Keratinocyte (primary cell): ENCODE data around the gene HSD17B13. TPM values are rescaled to one million over a fixed set of nuclear protein-coding genes. Genes with fewer than 3 reads are reported as not detected.

Experiments used
- DNase-seq: peaks from one replicate; pipeline ENCODE4 v3.0.0-alpha.2; 2011; ENCODE audit warnings: low read depth, missing footprints, low spot score
- FAIRE-seq: peaks from 2 replicates; lab custom pipeline; 2011; peaks lifted over from hg19 to GRCh38; lab: Jason Lieb, UNC
- H2AFZ ChIP-seq: 2 replicates; pipeline ENCODE4 v1.6.0; 2012; ENCODE audit warnings: low read length, control low read depth, inconsistent platforms; ENCODE audit not compliant: control insufficient read depth
- H3K27ac ChIP-seq: 2 replicates; pipeline ENCODE4 v1.5.1; 2011; ENCODE audit warnings: low read length; ENCODE audit not compliant: control insufficient read depth, insufficient read depth
- H3K27me3 ChIP-seq: 3 replicates; pipeline ENCODE4 v1.6.0; 2011; ENCODE audit warnings: low read length; ENCODE audit not compliant: control insufficient read depth, insufficient read depth; ENCODE audit errors: extremely low read depth
- H3K36me3 ChIP-seq, 2 experiments: 2 replicates in 1 of 2; 3 replicates in 1 of 2; pipeline ENCODE4 v1.5.1; 2011; ENCODE audit warnings: low read length in 2 of 2, mild to moderate bottlenecking in 1 of 2; ENCODE audit not compliant: control insufficient read depth in 2 of 2, insufficient read depth in 2 of 2; ENCODE audit errors: extremely low read depth in 1 of 2
- H3K4me1 ChIP-seq: 3 replicates; pipeline ENCODE4 v1.5.1; 2011; ENCODE audit warnings: low read length; ENCODE audit not compliant: control insufficient read depth, insufficient read depth; ENCODE audit errors: extremely low read depth
- H3K4me2 ChIP-seq: 3 replicates; pipeline ENCODE4 v1.6.0; 2011; ENCODE audit warnings: low read depth, low read length; ENCODE audit not compliant: control insufficient read depth, insufficient read depth; ENCODE audit errors: extremely low read depth
- H3K4me3 ChIP-seq, 3 experiments: fragments of 200-600 bp in 1 of 3; sonication (generic) in 1 of 3; 2 replicates in 2 of 3; 3 replicates in 1 of 3; pipeline ENCODE4 v1.5.1; 2011 to 2016; ENCODE audit warnings: low read length in 3 of 3, mild to moderate bottlenecking in 3 of 3, control low read depth in 2 of 3, inconsistent platforms in 1 of 3, low read depth in 1 of 3, mixed read lengths in 1 of 3, mixed run types in 1 of 3, moderate library complexity in 1 of 3; ENCODE audit not compliant: control insufficient read depth in 2 of 3, insufficient read depth in 2 of 3; ENCODE audit errors: extremely low read depth in 1 of 3
- H3K79me2 ChIP-seq: 2 replicates; pipeline ENCODE4 v1.6.0; 2012; ENCODE audit warnings: low read length; ENCODE audit not compliant: control insufficient read depth, insufficient read depth
- H3K9ac ChIP-seq: 3 replicates; pipeline ENCODE4 v1.6.0; 2011; ENCODE audit warnings: low read length; ENCODE audit not compliant: control insufficient read depth, insufficient read depth; ENCODE audit errors: extremely low read depth
- H3K9me1 ChIP-seq: 3 replicates; pipeline ENCODE4 v1.6.0; 2011; ENCODE audit warnings: low read length; ENCODE audit not compliant: control insufficient read depth, insufficient read depth; ENCODE audit errors: extremely low read depth
- H3K9me3 ChIP-seq: 2 replicates; pipeline ENCODE4 v1.5.1; 2012; ENCODE audit warnings: low read depth, low read length; ENCODE audit not compliant: control insufficient read depth
- H4K20me1 ChIP-seq: 3 replicates; pipeline ENCODE4 v1.6.0; 2011; ENCODE audit warnings: low read length; ENCODE audit not compliant: control insufficient read depth, insufficient read depth; ENCODE audit errors: extremely low read depth
- EZH2 ChIP-seq: IDR thresholded peaks from one replicate; pipeline ENCODE4 v1.6.1; 2012; ENCODE audit warnings: inconsistent platforms, mild to moderate bottlenecking, low read length, moderate library complexity
- dilution Hi-C: fragments of 300-500 bp; cut with MboI; formaldehyde crosslinking; loops from one replicate; pipeline ENCODE4 v1.7.0; 2020; ENCODE audit warnings: low sequenced_read_pairs; ENCODE audit not compliant: extremely low pct_ligation_motif_present
- polyA plus RNA-seq, 5 experiments: library from polyadenylated mRNA; depleted of rRNA in 3 of 5; stranded (reverse) in 3 of 5; stranded (forward) in 1 of 5; unstranded in 1 of 5; fragments of >200 nt; gene quantifications; 1 replicate in 1 of 5; 2 replicates in 3 of 5; 3 replicates in 1 of 5; pipeline versions ENCODE4 v1.2.1 to v1.2.3, GENCODE V29; 2011 to 2012; ENCODE audit warnings: missing spikeins in 2 of 5, low read depth in 1 of 5, low replicate concordance in 1 of 5
- TF ChIP-seq, protein P1 (sequence below), 3 experiments: IDR thresholded peaks in 1 of 3; conservative IDR thresholded peaks in 1 of 3; optimal IDR thresholded peaks in 1 of 3; 2 replicates in 2 of 3; 3 replicates in 1 of 3; pipeline versions ENCODE3 to v1.5.1; 2011; ENCODE audit warnings: low read length in 3 of 3, mild to moderate bottlenecking in 3 of 3, moderate library complexity in 2 of 3, control low read depth in 1 of 3, inconsistent platforms in 1 of 3; ENCODE audit not compliant: insufficient read depth in 2 of 3; ENCODE audit errors: extremely low read depth in 1 of 3

The HSD17B13 gene
- polyA plus RNA-seq, 1 donor (not counting 4 experiments of a cell fraction or from before 2014, with no cell fraction given): not detected

GRCh38 chr4:87366521-87367162, 44.0 kb upstream of the HSD17B13 start:
- Histone ChIP-seq H3K9me3 (no peaks in the 10 kb centered on the region), H3K9me1 (no peaks in the 10 kb centered on the region), H3K9ac (no peak overlapping the region), H3K27ac (no peak overlapping the region), H2AFZ (no peak overlapping the region), H3K4me3 (no peak overlapping the region), H3K79me2 (no peaks in the 10 kb centered on the region), H3K27me3 (no peaks in the 10 kb centered on the region), H3K4me2 (no peak overlapping the region), H3K36me3 (no peaks in the 10 kb centered on the region), H3K4me1 (no peaks in the 10 kb centered on the region), H4K20me1 (no peaks in the 10 kb centered on the region)
- no peak for FAIRE-seq
- no peak for DNase-seq
- dilution Hi-C loops: no loop called here
- no peak for TF ChIP-seq EZH2
- TF ChIP-seq, protein P1, sequence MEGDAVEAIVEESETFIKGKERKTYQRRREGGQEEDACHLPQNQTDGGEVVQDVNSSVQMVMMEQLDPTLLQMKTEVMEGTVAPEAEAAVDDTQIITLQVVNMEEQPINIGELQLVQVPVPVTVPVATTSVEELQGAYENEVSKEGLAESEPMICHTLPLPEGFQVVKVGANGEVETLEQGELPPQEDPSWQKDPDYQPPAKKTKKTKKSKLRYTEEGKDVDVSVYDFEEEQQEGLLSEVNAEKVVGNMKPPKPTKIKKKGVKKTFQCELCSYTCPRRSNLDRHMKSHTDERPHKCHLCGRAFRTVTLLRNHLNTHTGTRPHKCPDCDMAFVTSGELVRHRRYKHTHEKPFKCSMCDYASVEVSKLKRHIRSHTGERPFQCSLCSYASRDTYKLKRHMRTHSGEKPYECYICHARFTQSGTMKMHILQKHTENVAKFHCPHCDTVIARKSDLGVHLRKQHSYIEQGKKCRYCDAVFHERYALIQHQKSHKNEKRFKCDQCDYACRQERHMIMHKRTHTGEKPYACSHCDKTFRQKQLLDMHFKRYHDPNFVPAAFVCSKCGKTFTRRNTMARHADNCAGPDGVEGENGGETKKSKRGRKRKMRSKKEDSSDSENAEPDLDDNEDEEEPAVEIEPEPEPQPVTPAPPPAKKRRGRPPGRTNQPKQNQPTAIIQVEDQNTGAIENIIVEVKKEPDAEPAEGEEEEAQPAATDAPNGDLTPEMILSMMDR (optimal IDR thresholded peaks at IDR 0.05 in 1 of 3, IDR thresholded peaks at IDR 0.05 in 1 of 3, conservative IDR thresholded peaks at IDR 0.05 in 1 of 3; ENCODE audit: extremely low read depth in 1 of 3, insufficient read depth in 2 of 3, low read length in 3 of 3): no peak

DNA sequence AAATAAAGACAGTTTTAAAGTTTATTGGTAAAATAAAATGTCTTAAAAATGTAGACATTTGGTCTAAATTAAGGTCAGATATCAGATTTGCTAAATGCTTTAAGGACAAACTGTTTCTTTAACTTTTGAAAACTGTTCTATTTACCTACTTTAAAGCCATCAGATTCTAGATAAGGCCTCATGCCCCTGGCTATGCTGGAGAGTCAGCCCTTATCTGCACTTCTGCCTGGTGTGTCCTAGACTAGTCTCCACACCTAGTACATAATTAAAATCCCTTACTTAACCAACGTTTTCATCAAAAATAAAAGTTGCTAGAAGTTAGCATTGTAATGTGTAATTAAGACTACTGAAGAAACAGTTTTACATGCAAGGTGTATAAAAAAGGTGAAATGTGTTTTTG, 42.7 kb upstream of the HSD17B13 start:
- Histone ChIP-seq H3K27ac (no peak overlapping the region), H4K20me1 (no peaks in the 10 kb centered on the region), H3K36me3 (no peaks in the 10 kb centered on the region), H3K9me1 (no peaks in the 10 kb centered on the region), H3K27me3 (no peaks in the 10 kb centered on the region), H3K4me3 (no peak overlapping the region), H3K4me2 (no peak overlapping the region), H3K79me2 (no peaks in the 10 kb centered on the region), H3K9me3 (no peaks in the 10 kb centered on the region), H3K9ac (no peak overlapping the region), H3K4me1 (no peaks in the 10 kb centered on the region), H2AFZ (no peak overlapping the region)
- no peak for DNase-seq
- TF ChIP-seq EZH2: no peak
- TF ChIP-seq, protein P1 (optimal IDR thresholded peaks at IDR 0.05 in 1 of 3, IDR thresholded peaks at IDR 0.05 in 1 of 3, conservative IDR thresholded peaks at IDR 0.05 in 1 of 3; ENCODE audit: extremely low read depth in 1 of 3, insufficient read depth in 2 of 3, low read length in 3 of 3): no peak
- FAIRE-seq: no peak
- dilution Hi-C loops: no loop called here
